T-helper 1 cell treated with Interleukin-12 subunit alpha and Interleukin-12 subunit beta and Interleukin-4 antibody, amounts not matched to agents 30 μg/mL and 1 μg/mL, for 36 hours (primary cell): Measurements from ENCODE around the gene CEL.
"Not testable (repeated sequence)": the region's sequence is repeated elsewhere in the genome, so short reads cannot be mapped to it uniquely, and the experiment has no call there.

Experiments
- H3K27ac Mint-ChIP-seq: one replicate; pipeline ENCODE4 v1.8.0; 2021; ENCODE audit warnings: mild to moderate bottlenecking, mixed read lengths
- H3K27me3 Mint-ChIP-seq: one replicate; pipeline ENCODE4 v1.8.0; 2021; ENCODE audit warnings: low read depth, mixed read lengths
- H3K36me3 Mint-ChIP-seq: one replicate; pipeline ENCODE4 v1.8.0; 2021; ENCODE audit warnings: low read depth, mixed read lengths
- H3K4me1 Mint-ChIP-seq: one replicate; pipeline ENCODE4 v1.8.0; 2021; ENCODE audit warnings: low read depth, mixed read lengths
- H3K4me3 Mint-ChIP-seq: one replicate; pipeline ENCODE4 v1.8.0; 2021; ENCODE audit warnings: mild to moderate bottlenecking, moderate library complexity, mixed read lengths
- H3K9me3 Mint-ChIP-seq: one replicate; pipeline ENCODE4 v1.8.0; 2021; ENCODE audit warnings: mixed read lengths

The CEL gene

GRCh38 chr9:133076691-133077090 is 14.9 kb downstream of the CEL start:
- Mint-ChIP-seq H3K4me1 (no peaks in the 10 kb centered on the region), H3K9me3 (no peaks in the 10 kb centered on the region), H3K4me3 (no peak overlapping the region), H3K27ac (no peak overlapping the region), H3K36me3 (no peaks in the 10 kb centered on the region), H3K27me3 (peaks cover 29% of the 10 kb centered on the region)

- Mint-ChIP-seq H3K4me1 (no peaks in the 10 kb centered on the region), H3K36me3 (no peaks in the 10 kb centered on the region), H3K27ac (no peak overlapping the region), H3K27me3 (peaks cover 29% of the 10 kb centered on the region), H3K4me3 (no peak overlapping the region), H3K9me3 (no peaks in the 10 kb centered on the region)
Measured at GRCh38 chr9:133078486-133078885, 16.7 kb downstream of the CEL start.

GRCh38 chr9:133080161-133080560 is 18.4 kb downstream of the CEL start:
- H3K27ac Mint-ChIP-seq = no peak overlapping the region
- no peaks in the 10 kb centered on the region for H3K9me3 Mint-ChIP-seq
- peaks cover 22% of the 10 kb centered on the region for H3K27me3 Mint-ChIP-seq
- no peaks in the 10 kb centered on the region for H3K4me1 Mint-ChIP-seq
- H3K36me3 Mint-ChIP-seq = no peaks in the 10 kb centered on the region
- H3K4me3 Mint-ChIP-seq = no peak overlapping the region

- not testable (repeated sequence) for H3K9me3 Mint-ChIP-seq, H3K4me1 Mint-ChIP-seq, H3K4me3 Mint-ChIP-seq, H3K27ac Mint-ChIP-seq, H3K36me3 Mint-ChIP-seq
- H3K27me3 Mint-ChIP-seq = peaks cover 19% of the 10 kb centered on the region
Measured at GRCh38 chr9:133080786-133081779, 19.3 kb downstream of the CEL start.

- H3K4me1 Mint-ChIP-seq, H3K9me3 Mint-ChIP-seq, H3K36me3 Mint-ChIP-seq, H3K27ac Mint-ChIP-seq, H3K4me3 Mint-ChIP-seq: not testable (repeated sequence)
- H3K27me3 Mint-ChIP-seq = peaks cover 15% of the 10 kb centered on the region
Measured at GRCh38 chr9:133081957-133082644, 20.3 kb downstream of the CEL start.

DNA sequence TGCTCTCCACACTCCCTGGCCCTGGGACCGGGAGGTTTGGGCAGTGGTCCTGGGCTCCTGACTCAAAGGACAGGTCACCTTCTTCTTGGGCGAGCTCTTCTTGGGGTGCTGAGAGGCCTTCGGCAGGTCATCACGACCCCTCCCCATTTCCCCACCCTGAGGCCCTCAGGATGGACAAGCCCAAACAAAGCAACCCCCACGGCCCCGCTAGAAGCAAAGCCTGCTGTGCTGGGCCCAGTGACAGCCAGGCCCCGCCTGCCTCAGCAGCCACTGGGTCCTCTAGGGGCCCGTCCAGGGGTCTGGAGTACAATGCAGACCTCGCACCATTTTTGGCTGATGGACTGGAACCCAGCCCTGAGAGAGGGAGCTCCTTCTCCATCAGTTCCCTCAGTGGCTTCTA is 21.9 kb downstream of the CEL start:
- not testable (repeated sequence) for H3K27ac Mint-ChIP-seq, H3K36me3 Mint-ChIP-seq, H3K4me3 Mint-ChIP-seq, H3K4me1 Mint-ChIP-seq, H3K9me3 Mint-ChIP-seq
- peaks cover 13% of the 10 kb centered on the region for H3K27me3 Mint-ChIP-seq

- H3K27me3 Mint-ChIP-seq, H3K4me1 Mint-ChIP-seq, H3K4me3 Mint-ChIP-seq, H3K9me3 Mint-ChIP-seq, H3K27ac Mint-ChIP-seq, H3K36me3 Mint-ChIP-seq: not testable (repeated sequence)
Measured at GRCh38 chr9:133086212-133086860, 24.6 kb downstream of the CEL start.

- Mint-ChIP-seq H3K36me3 (no peaks in the 10 kb centered on the region), H3K4me3 (no peak overlapping the region), H3K27ac (no peak overlapping the region), H3K9me3 (no peaks in the 10 kb centered on the region), H3K27me3 (no peaks in the 10 kb centered on the region), H3K4me1 (no peaks in the 10 kb centered on the region)
Measured at GRCh38 chr9:133086894-133087293, 25.1 kb downstream of the CEL start.

GRCh38 chr9:133087429-133088145 is 25.8 kb downstream of the CEL start:
- Mint-ChIP-seq H3K9me3 (no peaks in the 10 kb centered on the region), H3K27me3 (no peaks in the 10 kb centered on the region), H3K4me1 (no peaks in the 10 kb centered on the region), H3K4me3 (no peak overlapping the region), H3K36me3 (no peaks in the 10 kb centered on the region), H3K27ac (no peak overlapping the region)

DNA sequence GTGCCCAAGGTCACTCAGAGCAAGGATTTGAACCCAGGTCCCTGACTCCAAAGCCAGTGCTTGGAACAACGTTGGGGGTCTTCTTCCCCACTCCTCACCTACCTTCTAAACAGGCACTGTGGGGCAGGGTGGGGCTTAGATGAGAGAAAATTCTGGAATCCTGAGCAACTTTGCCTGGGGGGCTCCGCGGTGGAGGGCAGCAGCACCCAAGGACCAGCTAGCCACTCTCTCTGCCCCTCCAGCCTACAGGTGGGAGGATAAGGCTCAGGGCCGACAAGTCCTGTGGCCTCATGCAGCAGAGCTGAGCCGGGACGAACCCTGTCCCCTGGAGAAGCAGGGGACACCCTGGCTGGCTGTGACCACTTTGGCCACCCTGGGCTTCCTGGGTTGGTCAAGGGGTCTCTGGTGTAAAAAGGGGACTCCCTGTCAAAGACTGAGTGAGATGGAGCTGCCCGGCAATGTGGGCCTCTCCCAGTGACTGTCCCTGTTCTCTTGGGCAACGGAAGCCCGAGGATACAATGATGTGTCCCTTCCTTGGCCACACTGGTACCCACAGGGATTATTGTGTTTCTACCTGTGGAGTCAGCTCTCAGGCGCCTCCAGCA is 26.5 kb downstream of the CEL start:
- Mint-ChIP-seq H3K4me3 (no peak overlapping the region), H3K27me3 (no peaks in the 10 kb centered on the region), H3K36me3 (no peaks in the 10 kb centered on the region), H3K27ac (no peak overlapping the region), H3K4me1 (no peaks in the 10 kb centered on the region), H3K9me3 (no peaks in the 10 kb centered on the region)

DNA sequence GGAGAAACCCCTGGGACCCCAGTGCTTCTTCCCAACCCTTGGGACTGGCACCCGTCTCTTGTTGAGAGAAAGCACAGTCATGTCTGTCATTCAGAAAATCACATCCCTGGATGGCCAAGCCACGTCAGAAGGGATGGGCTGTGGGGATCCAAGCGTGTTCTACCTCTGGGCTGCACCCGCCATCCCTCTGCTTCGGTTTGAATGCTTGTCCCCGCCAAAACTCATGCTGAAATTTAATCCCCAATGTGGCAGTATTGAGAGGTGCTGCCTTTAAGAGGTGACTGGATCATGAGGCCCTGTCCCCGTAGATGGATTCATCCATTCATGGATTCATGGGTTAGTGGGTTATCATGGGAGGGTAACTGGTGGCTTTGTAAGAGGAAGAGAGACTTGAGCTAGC is 27.0 kb downstream of the CEL start:
- no peaks in the 10 kb centered on the region for H3K36me3 Mint-ChIP-seq
- no peak overlapping the region for H3K4me3 Mint-ChIP-seq
- H3K4me1 Mint-ChIP-seq = no peaks in the 10 kb centered on the region
- no peak overlapping the region for H3K27ac Mint-ChIP-seq
- H3K9me3 Mint-ChIP-seq = no peaks in the 10 kb centered on the region
- no peaks in the 10 kb centered on the region for H3K27me3 Mint-ChIP-seq

DNA sequence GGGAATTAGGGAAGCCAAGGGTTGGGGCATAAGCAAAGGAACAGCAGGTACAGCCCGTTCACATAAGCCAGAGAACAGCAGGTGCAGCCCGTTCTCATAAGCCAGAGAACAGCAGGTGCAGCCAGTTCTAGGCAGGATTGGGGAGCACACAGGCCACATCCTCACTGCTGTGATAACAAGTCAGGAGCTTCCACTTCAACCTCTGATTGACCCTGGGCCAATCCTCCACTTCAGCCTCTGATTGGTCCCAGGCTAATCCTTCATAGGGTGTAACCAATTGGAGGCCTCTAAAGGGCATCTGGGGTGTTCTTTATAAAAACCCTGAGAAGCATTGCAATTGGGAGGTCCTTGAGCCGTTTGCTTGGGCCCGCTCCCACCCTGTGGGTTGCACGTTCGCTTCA is 27.5 kb downstream of the CEL start:
- H3K27me3 Mint-ChIP-seq = no peaks in the 10 kb centered on the region
- no peaks in the 10 kb centered on the region for H3K4me1 Mint-ChIP-seq
- H3K4me3 Mint-ChIP-seq = no peak overlapping the region
- no peaks in the 10 kb centered on the region for H3K36me3 Mint-ChIP-seq
- H3K27ac Mint-ChIP-seq = no peak overlapping the region
- H3K9me3 Mint-ChIP-seq = no peaks in the 10 kb centered on the region

GRCh38 chr9:133090187-133090586 is 28.4 kb downstream of the CEL start:
- H3K9me3 Mint-ChIP-seq = no peaks in the 10 kb centered on the region
- H3K27me3 Mint-ChIP-seq = no peaks in the 10 kb centered on the region
- H3K4me3 Mint-ChIP-seq = no peak overlapping the region
- H3K27ac Mint-ChIP-seq = no peak overlapping the region
- no peaks in the 10 kb centered on the region for H3K4me1 Mint-ChIP-seq
- peaks cover 3% of the 10 kb centered on the region for H3K36me3 Mint-ChIP-seq

DNA sequence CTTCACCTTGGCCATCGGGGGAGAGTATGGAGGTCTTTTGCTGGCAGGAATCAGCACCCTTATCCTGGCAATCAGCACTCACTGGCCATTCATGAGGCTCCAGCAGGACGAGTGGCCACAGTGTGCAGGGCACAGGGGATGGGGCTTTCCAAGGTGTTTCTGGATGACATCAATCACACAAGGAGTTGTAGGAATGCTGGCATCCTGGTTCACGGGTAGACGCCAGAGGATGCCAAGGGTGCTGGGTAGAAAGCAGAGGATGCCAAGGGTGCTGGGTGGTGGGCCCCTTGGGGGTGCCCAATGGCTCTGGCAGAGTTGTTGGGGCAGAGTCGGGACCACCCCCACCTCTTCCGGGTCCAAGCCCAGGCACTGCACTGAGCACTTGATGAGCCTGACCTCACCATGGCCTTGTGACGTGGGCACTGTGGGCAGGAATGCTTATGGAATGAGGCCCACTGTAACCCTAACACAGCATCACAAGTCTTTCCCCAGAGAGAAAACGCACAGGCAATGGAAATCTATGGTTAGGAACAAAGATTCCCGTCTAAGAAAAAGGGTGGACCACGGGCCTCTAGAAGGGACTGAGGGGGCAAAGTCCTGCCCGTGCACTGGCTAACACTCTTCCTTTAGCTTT is 29.1 kb downstream of the CEL start:
- Mint-ChIP-seq H3K4me3 (no peak overlapping the region), H3K4me1 (no peaks in the 10 kb centered on the region), H3K9me3 (peaks cover under 1% of the 10 kb centered on the region), H3K27me3 (no peaks in the 10 kb centered on the region), H3K36me3 (peaks cover 5% of the 10 kb centered on the region), H3K27ac (no peak overlapping the region)
